ENCODE measurements around the gene SREK1IP1. TPM values are rescaled to one million over a fixed set of nuclear protein-coding genes. Genes with fewer than 3 reads are reported as not detected.

The SREK1IP1 gene
- polyA plus RNA-seq, 2 donors, result 17.8 to 31.0 TPM

GRCh38 chr5:64671678-64672077, 96.8 kb downstream of the SREK1IP1 start:
- no peak overlapping the region for H3K27ac ChIP-seq (ENCODE audit: low read depth in 2 of 2, low read length in 1 of 2)
- H3K36me3 ChIP-seq (ENCODE audit: control insufficient read depth in 2 of 2, insufficient read depth in 2 of 2, low read length in 1 of 2), result no peaks in the 10 kb centered on the region
- H3K4me3 ChIP-seq (ENCODE audit: low read depth in 1 of 2, low read length in 2 of 2), result no peak overlapping the region
- no peaks in the 10 kb centered on the region for H3K9me3 ChIP-seq (ENCODE audit: control insufficient read depth in 2 of 2, insufficient read depth in 1 of 2, low read depth in 1 of 2, low read length in 1 of 2)
- 74 to 82% methylated on average over 3 of the region's 3 CpGs for WGBS, 2 donors
- H3K27me3 ChIP-seq (ENCODE audit: control insufficient read depth in 1 of 2, insufficient read depth in 2 of 2, low read length in 2 of 2), result no peaks in the 10 kb centered on the region
- H3K4me1 ChIP-seq (ENCODE audit: control insufficient read depth in 2 of 2, insufficient read depth in 2 of 2, low read length in 1 of 2), result no peaks in the 10 kb centered on the region

- Histone ChIP-seq H3K4me1 (ENCODE audit: control insufficient read depth in 2 of 2, insufficient read depth in 2 of 2, low read length in 1 of 2) (no peaks in the 10 kb centered on the region), H3K27ac (ENCODE audit: low read depth in 2 of 2, low read length in 1 of 2) (no peak overlapping the region), H3K27me3 (ENCODE audit: control insufficient read depth in 1 of 2, insufficient read depth in 2 of 2, low read length in 2 of 2) (no peaks in the 10 kb centered on the region), H3K36me3 (ENCODE audit: control insufficient read depth in 2 of 2, insufficient read depth in 2 of 2, low read length in 1 of 2) (no peaks in the 10 kb centered on the region), H3K4me3 (ENCODE audit: low read depth in 1 of 2, low read length in 2 of 2) (no peak overlapping the region), H3K9me3 (ENCODE audit: control insufficient read depth in 2 of 2, insufficient read depth in 1 of 2, low read depth in 1 of 2, low read length in 1 of 2) (no peaks in the 10 kb centered on the region)
- WGBS, 2 donors, result 90 to 96% methylated on average over 1 of the region's 1 CpG
Measured at GRCh38 chr5:64670277-64670676, 98.2 kb downstream of the SREK1IP1 start.

Other genes starting within 250 kb of the SREK1IP1 start
- not detected for gene SHISAL2B, start 78.2 kb downstream of the SREK1IP1 start, polyA plus RNA-seq
- 10 to 100 TPM; 11.9 to 12.6 TPM for gene CWC27, start 239 bp upstream of the SREK1IP1 start, polyA plus RNA-seq